Superior temporal gyrus (tissue), 1 donor: ENCODE results near the gene GOPC.

Experiments used
- DNase-seq: peaks from one replicate; pipeline ENCODE4 v3.0.0-alpha.2; 2016; ENCODE audit errors: extremely low spot score

Gene GOPC

DNA sequence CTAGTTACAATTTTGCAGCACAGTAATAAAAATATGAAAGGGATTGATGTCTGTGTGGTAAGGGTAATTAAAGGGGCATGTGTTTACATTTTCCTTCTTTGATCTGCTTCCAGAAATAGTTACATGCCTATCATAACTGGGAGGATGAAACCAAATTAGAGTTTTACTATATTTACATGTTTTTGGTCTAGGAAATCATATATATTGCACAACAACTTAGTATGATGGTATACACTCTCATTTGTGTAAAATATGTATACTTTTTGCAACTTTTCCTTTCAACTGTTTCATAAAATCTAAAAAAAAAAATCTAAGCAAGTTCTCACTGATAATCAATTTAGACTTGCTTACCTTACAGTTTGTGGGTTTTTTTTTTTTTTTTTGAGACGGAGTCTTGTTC lies 87.7 kb downstream of the GOPC start:
- no peak for DNase-seq

DNA sequence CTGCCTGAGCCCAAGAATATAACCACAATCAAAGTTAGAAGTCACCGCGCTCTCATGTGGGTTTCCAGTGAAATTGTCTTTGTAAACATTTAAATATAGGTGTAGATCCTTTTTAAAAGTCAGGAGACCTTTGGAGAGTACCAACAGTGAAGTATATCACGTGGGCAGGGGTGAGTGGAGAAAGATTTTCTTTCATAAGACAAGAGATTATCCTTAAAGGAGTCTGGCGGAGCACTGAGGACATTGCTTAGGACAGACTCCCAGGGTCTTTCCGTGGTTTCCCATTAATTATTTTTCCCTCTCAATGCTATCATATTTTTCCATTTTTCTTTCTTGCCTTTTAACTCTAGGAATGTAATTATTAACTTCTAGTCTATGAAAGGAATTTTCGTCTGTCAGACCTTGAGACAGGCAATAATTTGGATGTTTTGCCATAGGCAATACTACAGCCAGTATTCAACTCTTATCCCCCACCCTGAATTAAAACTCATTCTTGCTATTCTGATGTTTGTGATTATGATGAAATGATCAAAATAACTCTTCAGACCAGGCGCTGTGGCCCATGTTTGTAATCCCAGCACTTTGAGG lies 88.4 kb downstream of the GOPC start:
- DNase-seq, result no peak

DNA sequence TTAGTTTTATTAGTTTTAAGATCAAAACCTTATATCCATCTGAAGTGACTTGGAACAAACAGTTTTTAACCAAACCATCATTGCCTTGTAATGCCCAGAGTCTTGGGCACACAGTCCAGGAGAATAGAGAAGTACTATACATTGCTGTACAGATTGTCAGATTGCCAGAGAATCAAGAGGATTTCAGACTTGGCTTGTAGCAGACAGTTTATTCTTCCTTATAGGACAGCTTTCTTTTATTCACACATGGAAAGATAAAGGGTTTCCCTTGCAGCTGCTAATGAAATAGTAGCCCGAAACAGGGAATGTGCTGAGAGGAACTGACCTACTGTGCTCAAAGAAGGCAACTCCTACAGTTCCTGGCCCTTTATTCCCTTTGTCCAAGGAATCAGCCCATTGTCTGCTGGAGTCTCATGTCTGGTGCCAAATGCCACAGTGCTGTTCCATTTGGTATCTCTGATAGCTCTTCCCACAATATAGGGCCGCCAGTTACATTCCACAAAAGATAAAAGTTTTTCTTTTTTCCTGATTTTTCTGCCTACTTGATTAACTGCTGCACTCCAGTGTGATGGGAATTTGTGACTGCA lies 89.2 kb downstream of the GOPC start:
- no peak for DNase-seq

DNA sequence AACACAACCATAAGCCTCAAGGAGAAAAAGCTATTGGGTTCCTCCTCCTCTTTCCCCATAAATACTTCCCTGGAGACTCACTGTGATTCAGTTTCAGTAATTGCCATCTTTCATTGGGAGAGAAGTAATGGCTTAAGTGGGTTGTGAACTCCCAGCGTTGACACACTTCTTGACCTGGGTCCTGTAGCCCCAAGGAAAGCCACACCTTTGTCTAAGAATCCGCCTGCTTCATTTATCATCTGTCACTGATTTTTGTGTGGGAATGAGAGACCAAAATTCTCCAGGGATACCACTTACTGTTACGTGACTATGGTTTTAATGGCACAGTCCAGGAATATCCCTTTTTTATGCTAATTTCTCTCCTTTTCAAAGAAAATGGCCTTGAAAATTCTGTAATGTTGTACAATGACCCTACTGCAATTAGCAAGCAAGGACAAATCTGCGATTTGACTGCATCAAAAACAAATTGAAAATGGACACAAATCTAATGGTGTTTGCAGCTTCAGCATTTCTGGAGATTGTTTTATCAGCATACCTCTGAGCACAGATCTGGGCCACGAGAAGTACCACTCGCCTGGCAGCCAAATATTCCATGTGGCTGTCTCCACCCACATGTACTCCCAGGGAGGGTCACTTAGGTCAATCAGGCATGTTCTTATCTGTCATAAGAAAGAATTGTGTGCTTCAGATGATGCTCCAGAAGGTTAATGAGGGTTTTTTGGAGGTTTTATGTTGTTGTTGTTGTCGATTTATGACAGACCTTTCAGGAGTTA lies 90.1 kb downstream of the GOPC start:
- no peak for DNase-seq
